Mucosa of stomach (tissue), 1 donor: ENCODE results near the gene TMEM88.
"Not testable (repeated sequence)": the region's sequence is repeated elsewhere in the genome, so short reads cannot be mapped to it uniquely, and the experiment has no call there.

Experiments used
- H3K27me3 ChIP-seq: one replicate; pipeline ENCODE4 v1.7.0; 2013; ENCODE audit warnings: mild to moderate bottlenecking, low read length; ENCODE audit not compliant: control insufficient read depth, insufficient read depth
- H3K36me3 ChIP-seq: one replicate; pipeline ENCODE4 v1.7.0; 2013; ENCODE audit warnings: low read length; ENCODE audit not compliant: control insufficient read depth, insufficient read depth
- H3K4me1 ChIP-seq: one replicate; pipeline ENCODE4 v1.7.0; 2013; ENCODE audit warnings: mild to moderate bottlenecking, low read length; ENCODE audit not compliant: control insufficient read depth, insufficient read depth
- H3K4me3 ChIP-seq: one replicate; pipeline ENCODE4 v1.7.0; 2013; ENCODE audit warnings: low read length
- H3K9ac ChIP-seq: one replicate; pipeline ENCODE4 v1.7.0; 2013; ENCODE audit warnings: mild to moderate bottlenecking, low read length, moderate library complexity
- H3K9me3 ChIP-seq: one replicate; pipeline ENCODE4 v1.7.0; 2013; ENCODE audit warnings: mild to moderate bottlenecking, low read length, moderate library complexity; ENCODE audit not compliant: control insufficient read depth
- donor health status: Pancreatic carcinoma.

TMEM88 gene, protein sequence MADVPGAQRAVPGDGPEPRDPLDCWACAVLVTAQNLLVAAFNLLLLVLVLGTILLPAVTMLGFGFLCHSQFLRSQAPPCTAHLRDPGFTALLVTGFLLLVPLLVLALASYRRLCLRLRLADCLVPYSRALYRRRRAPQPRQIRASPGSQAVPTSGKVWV

DNA sequence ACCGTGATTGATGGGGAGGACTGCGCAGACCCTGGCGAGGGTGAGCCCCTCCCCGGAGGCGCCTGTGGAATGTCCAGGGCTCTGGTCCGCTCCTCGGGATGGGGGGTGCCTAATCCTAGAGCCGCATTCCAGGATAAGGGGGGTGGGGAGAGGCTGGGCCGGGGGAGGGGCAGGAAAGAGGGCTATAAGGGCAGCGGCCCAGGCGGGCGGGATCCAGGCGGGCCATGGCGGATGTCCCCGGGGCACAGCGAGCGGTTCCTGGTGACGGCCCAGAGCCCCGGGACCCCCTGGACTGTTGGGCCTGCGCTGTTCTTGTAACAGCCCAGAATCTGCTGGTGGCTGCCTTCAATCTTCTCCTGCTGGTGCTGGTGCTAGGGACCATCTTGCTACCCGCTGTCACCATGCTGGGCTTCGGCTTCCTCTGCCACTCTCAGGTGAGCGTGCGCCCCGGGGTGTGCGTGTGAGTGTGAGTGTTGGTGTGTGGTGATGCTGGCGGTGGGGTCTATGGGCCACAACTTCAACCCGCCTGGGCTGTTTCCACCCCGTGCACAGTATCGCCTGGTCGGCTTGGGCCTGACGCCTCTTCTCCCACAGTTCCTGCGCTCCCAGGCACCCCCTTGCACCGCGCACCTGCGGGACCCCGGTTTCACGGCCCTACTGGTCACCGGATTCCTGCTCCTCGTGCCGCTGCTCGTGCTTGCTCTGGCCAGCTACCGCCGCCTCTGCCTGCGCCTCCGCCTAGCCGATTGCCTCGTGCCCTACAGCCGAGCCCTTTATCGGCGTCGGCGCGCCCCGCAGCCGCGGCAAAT lies at the start of gene TMEM88:
Gene TMEM88, plus strand, starts transcription at position 216 of the 809 bp plus-strand sequence. Its CDS starts 9 bp downstream, at position 225.
- no peaks in the 10 kb centered on the region for H3K9me3 ChIP-seq
- H3K27me3 ChIP-seq, result no peaks in the 10 kb centered on the region
- peaks cover 44% of the 10 kb centered on the region for H3K4me1 ChIP-seq
- peak within 1 kb of the TSS; percentile 66 for H3K9ac ChIP-seq
- H3K36me3 ChIP-seq, result peaks cover 16% of the 10 kb centered on the region
- H3K4me3 ChIP-seq, result no peak within 1 kb of the TSS

DNA sequence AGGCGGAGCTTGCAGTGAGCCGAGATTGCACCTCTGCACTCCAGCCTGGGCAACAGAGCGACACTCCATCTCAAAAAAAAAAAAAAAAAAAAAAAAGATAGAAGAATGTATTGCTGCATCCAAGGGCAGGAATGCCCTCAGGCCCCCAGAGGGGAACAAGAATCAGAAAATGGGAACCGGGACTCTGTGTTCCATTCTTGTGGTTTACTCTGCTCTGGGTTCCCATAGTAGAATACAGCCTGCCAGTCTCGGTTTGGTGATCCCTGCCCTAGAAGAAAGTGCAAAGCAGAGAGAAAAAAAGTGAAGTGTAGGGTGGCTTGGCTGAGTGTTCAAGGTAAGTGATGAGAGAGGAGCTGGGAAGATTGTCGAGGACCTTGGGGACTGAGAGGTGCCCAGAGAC lies 48.3 kb upstream of the TMEM88 start:
- H3K9ac ChIP-seq, result no peak overlapping the region
- no peaks in the 10 kb centered on the region for H3K9me3 ChIP-seq
- no peak overlapping the region for H3K4me3 ChIP-seq
- H3K36me3 ChIP-seq, result no peaks in the 10 kb centered on the region
- peaks cover 6% of the 10 kb centered on the region for H3K4me1 ChIP-seq
- no peaks in the 10 kb centered on the region for H3K27me3 ChIP-seq

DNA sequence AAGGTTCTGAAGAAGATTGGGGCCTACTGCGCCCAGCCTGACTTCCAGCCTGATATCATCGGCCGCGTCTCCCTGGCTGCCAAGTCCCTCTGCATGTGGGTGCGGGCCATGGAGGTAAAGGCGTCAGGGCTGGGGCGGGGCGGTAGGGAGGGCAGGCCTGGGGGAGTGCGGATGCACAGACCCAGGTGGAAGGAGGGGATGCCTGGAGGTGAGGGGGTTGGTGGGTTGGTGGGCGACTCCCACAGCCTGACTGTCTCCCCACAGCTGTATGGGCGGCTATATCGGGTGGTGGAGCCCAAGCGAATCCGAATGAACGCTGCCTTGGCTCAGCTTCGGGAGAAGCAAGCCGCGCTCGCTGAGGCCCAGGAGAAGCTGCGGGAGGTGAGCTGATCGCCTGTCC lies 47.7 kb upstream of the TMEM88 start:
- Histone ChIP-seq H3K9ac (no peak overlapping the region), H3K4me1 (peaks cover 6% of the 10 kb centered on the region), H3K4me3 (no peak overlapping the region), H3K27me3 (no peaks in the 10 kb centered on the region), H3K9me3 (no peaks in the 10 kb centered on the region), H3K36me3 (no peaks in the 10 kb centered on the region)

DNA sequence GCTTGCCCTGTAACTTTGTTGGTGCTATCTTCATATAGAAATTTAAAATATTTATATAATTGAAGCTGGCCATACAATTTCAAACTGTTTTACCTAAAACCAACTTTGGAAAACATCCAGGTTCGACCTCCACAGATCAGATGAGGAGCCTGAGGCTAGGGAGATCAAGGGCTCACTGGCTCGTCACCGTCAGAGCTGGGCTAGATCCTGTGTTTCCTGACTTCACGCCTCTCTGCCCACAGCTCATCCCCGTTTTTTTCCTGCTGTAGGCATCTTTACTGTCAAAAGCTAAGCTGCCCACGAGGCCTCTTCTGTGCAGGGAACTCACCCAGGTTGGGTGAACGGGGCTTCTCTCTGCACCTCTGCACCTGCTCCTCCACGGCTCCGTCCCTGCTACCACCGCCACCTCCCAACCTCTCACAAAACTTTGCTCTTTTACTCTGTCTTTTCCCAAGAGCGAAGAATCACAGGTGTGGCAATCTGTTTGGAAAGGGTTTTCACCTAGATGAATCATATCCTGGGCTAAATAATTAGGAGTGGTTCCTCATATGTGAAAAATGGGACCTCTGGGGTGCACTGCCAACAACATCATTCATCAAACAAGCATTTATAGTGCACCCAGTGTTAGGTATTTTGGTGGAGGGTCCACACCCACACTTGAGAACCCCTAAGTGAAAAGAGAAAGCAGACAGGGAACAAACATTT lies 45.6 kb upstream of the TMEM88 start:
- Histone ChIP-seq H3K27me3 (no peaks in the 10 kb centered on the region), H3K9ac (no peak overlapping the region), H3K9me3 (no peaks in the 10 kb centered on the region), H3K4me3 (no peak overlapping the region), H3K36me3 (no peaks in the 10 kb centered on the region), H3K4me1 (peaks cover under 1% of the 10 kb centered on the region)

DNA sequence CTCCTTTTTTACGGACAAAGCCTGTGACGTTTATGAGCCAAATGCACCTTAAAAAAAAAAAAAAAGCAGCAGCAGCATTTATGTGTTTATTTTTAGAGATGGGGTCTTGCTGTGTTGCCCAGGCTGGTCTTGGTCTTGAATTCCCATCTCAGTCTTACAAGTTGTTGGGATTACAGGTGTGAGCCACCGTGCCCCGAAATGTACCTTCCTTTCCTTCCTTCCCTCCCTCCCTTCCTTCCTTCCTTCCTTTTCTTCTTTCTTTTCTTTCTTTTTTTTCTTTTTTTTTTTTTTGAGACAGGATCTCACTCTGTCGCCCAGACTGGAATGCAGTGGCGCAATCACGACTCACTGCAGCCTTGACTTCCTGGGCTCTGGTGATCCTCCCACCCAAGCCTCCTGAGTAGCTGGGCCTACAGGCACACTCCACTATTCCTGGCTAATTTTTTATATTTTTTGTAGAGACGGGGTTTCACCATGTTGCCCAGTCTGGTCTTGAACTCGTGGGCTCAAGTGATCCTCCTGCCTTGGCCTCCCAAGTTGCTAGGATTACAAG lies 45.0 kb upstream of the TMEM88 start:
- not testable (repeated sequence) for H3K9me3 ChIP-seq, H3K4me3 ChIP-seq, H3K9ac ChIP-seq, H3K4me1 ChIP-seq, H3K27me3 ChIP-seq, H3K36me3 ChIP-seq

DNA sequence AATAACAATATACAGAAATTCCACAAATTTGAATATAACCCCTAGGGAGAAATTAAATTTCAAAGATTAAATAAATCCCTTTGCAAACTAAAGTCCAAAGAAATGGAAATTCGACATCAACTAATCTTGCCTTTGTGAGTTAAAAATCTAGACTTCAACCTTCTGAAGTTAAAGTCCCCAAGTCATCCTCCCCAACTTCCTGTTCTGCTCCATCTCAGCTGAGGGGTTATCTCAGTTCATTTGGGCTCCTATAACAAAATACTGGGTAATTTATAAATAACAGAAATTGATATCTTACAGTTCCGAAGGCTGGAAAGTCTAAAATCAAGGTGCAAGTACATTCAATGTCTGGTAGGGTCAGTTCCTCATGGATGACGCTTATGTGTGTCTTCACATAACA lies 43.6 kb upstream of the TMEM88 start:
- Histone ChIP-seq H3K9me3 (no peaks in the 10 kb centered on the region), H3K36me3 (no peaks in the 10 kb centered on the region), H3K9ac (no peak overlapping the region), H3K4me1 (no peaks in the 10 kb centered on the region), H3K4me3 (no peak overlapping the region), H3K27me3 (no peaks in the 10 kb centered on the region)

DNA sequence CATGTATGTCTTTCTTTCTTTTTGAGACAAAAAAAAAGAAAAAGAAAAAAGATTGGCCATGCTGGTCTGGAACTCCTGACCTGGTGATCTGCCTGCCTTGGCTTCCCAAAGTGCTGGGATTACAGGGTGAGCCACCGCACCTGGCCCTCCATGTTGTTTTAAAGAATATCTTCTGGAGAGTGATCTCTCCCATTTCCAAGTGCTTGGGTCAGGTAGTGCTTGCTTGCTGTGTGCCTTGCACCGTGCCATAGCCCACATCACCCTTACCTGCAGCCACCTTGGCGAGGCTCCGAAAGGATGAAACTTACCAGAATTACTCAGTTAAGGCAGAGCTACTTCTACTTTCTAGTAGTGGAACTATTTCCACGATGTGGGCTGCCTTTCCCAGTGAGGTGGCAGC lies 39.9 kb upstream of the TMEM88 start:
- Histone ChIP-seq H3K4me1 (no peaks in the 10 kb centered on the region), H3K36me3 (no peaks in the 10 kb centered on the region), H3K4me3 (no peak overlapping the region), H3K9me3 (no peaks in the 10 kb centered on the region), H3K9ac (no peak overlapping the region), H3K27me3 (no peaks in the 10 kb centered on the region)

DNA sequence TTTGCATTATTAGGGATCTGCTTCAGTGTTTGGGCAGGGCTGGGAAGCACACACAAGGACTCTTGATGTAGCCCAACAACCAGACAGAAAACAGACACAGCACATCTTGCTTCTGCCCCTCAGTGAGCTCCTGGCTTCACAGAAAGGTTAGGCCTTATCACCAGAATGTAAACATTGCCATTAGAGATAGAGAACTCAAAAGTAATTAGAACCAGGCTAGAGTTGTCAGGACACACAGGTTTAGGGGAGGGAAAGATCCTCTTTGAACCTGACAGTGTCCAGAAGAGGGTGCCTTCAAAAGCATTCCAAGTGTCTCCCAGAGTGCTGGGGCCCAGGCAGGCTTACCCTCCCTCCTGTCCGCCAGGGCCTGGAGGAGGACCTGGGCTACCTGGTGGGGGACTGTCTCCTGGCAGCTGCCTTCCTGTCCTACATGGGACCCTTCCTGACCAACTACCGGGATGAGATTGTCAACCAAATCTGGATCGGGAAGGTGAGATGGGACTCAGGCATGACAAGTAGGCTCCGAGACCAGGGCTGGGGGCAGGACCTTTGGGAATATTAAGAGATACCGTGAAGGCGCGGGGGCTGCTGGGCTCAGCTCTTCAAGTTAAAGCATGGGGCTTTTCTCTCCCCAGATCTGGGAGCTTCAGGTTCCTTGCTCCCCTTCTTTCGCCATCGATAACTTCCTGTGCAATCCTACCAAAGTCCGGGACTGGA lies 37.8 kb upstream of the TMEM88 start:
- no peaks in the 10 kb centered on the region for H3K36me3 ChIP-seq
- H3K4me3 ChIP-seq, result no peak overlapping the region
- no peak overlapping the region for H3K9ac ChIP-seq
- H3K9me3 ChIP-seq, result no peaks in the 10 kb centered on the region
- H3K27me3 ChIP-seq, result no peaks in the 10 kb centered on the region
- no peaks in the 10 kb centered on the region for H3K4me1 ChIP-seq

DNA sequence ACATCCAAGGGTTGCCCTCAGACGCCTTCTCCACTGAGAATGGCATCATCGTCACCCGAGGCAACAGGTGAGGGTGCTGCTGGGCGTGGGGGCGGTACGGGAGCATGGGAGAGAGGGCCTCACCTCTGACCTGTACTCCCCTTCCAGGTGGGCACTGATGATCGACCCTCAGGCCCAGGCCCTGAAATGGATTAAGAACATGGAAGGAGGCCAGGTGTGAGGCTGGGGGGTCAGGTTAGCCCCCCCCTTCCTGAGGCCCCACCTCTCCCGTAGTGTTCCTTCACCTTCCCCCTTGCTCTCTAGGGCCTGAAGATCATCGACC lies 37.3 kb upstream of the TMEM88 start:
- H3K9me3 ChIP-seq, result no peaks in the 10 kb centered on the region
- H3K4me3 ChIP-seq, result no peak overlapping the region
- H3K27me3 ChIP-seq, result no peaks in the 10 kb centered on the region
- no peak overlapping the region for H3K9ac ChIP-seq
- no peaks in the 10 kb centered on the region for H3K36me3 ChIP-seq
- H3K4me1 ChIP-seq, result no peaks in the 10 kb centered on the region

DNA sequence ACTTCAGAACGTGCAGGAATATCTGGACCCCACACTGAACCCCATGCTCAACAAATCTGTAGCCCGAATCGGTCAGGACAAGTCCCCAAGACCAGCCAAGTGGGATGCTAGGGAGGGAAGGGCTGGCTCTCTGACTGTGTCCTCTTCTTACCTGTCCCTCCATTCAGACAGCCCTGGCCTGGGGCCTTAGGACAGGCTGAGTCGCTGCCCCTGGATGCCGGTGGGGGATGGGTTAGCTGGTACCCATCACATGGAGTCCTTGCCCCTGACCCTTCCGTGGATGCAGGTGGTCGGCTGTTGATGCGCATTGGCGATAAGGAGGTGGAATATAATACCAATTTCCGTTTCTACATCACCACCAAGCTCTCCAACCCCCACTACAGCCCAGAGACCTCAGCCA lies 36.8 kb upstream of the TMEM88 start:
- Histone ChIP-seq H3K36me3 (no peaks in the 10 kb centered on the region), H3K4me3 (no peak overlapping the region), H3K9me3 (no peaks in the 10 kb centered on the region), H3K4me1 (no peaks in the 10 kb centered on the region), H3K27me3 (no peaks in the 10 kb centered on the region), H3K9ac (no peak overlapping the region)

DNA sequence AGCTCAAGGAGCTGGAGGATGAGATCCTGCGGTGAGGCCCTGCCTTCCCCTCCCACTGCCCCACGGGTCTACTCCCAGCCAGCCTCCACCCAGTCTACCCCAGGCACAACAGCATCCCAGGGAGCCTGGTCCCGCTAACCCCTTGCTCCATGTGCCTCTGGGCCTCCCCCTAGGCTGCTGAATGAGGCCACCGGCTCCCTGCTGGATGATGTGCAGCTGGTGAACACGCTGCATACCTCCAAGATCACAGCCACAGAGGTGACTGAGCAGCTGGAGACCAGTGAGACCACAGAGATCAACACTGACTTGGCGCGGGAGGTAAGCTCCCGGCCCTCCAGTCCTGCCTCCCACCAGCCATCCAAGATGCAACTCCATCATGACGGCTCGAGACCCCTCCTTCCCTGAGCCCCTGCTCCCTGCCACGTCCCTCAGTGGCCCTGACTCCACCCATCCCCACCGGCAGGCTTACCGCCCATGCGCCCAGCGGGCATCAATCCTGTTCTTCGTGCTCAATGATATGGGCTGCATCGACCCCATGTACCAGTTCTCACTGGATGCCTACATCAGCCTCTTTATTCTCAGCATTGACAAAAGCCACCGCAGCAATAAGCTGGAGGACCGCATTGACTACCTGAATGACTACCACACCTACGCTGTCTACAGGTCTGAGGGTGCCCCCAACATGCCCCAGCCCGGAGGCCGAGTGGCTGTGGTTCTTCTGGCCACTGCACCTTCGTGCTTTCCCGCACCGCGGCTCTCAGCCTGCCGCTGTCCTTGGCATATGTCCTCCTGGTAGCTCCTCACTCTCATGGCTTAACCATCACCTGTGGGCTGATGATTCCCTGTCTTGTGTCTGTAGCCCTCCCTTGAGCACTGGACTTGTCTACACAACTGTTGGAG lies 35.9 kb upstream of the TMEM88 start:
- H3K4me1 ChIP-seq, result no peaks in the 10 kb centered on the region
- no peaks in the 10 kb centered on the region for H3K27me3 ChIP-seq
- no peak overlapping the region for H3K4me3 ChIP-seq
- no peak overlapping the region for H3K9ac ChIP-seq
- H3K36me3 ChIP-seq, result no peaks in the 10 kb centered on the region
- no peaks in the 10 kb centered on the region for H3K9me3 ChIP-seq
